Naive thymus-derived CD8-positive, alpha-beta T cell (primary cell): Measurements from ENCODE around the gene KRTAP4-8. TPM values are rescaled to one million over a fixed set of nuclear protein-coding genes. Genes with fewer than 3 reads are reported as not detected.
"Not testable (repeated sequence)": the region's sequence is repeated elsewhere in the genome, so short reads cannot be mapped to it uniquely, and the experiment has no call there.

Source experiments
- ATAC-seq, 2 donors: fragments of 150-1000 bp; cut with Tn5 transposase in 1 of 2; sonication (Bioruptor Pico), chemical (Tn5 transposase) in 1 of 2; 1 replicate in 1 of 2; 2 replicates in 1 of 2; pipeline ENCODE4 v1.10.0; 2021; ENCODE audit warnings: mild to moderate bottlenecking in 2 of 2, moderate library complexity in 2 of 2
- POLR2A ChIA-PET: fragments of 350-600 bp; sonication (Branson Sonifier 250); formaldehyde crosslinking; loops from one replicate; lab custom pipeline; 2021; ENCODE audit warnings: antibody characterized with exemption; lab: Charles Lee
- DNase-seq, 10 donors: peaks; one replicate each; pipeline versions ENCODE4 v3.0.0 to v3.0.0-alpha.2; 2020 to 2022
- H3K27ac Mint-ChIP-seq, 10 donors: one replicate each; pipeline ENCODE4 v1.8.0; 2020 to 2022; ENCODE audit warnings: mild to moderate bottlenecking in 10 of 10, mixed read lengths in 10 of 10, moderate library complexity in 4 of 10, inconsistent platforms in 1 of 10
- H3K27me3 Mint-ChIP-seq, 5 donors: one replicate each; pipeline ENCODE4 v1.8.0; 2021 to 2022; ENCODE audit warnings: mixed read lengths in 5 of 5
- H3K36me3 Mint-ChIP-seq, 3 donors: one replicate each; pipeline ENCODE4 v1.8.0; 2020 to 2022; ENCODE audit warnings: mixed read lengths in 3 of 3, mild to moderate bottlenecking in 2 of 3, inconsistent platforms in 1 of 3
- H3K4me1 Mint-ChIP-seq, 4 donors: one replicate each; pipeline ENCODE4 v1.8.0; 2021 to 2022; ENCODE audit warnings: mixed read lengths in 4 of 4
- H3K4me3 Mint-ChIP-seq, 10 donors: one replicate each; pipeline ENCODE4 v1.8.0; 2020 to 2022; ENCODE audit warnings: mild to moderate bottlenecking in 10 of 10, mixed read lengths in 10 of 10, moderate library complexity in 6 of 10, inconsistent platforms in 1 of 10
- H3K9me3 Mint-ChIP-seq, 9 donors: one replicate each; pipeline ENCODE4 v1.8.0; 2020 to 2022; ENCODE audit warnings: mixed read lengths in 9 of 9, mild to moderate bottlenecking in 3 of 9, inconsistent platforms in 1 of 9, moderate library complexity in 1 of 9
- polyA plus RNA-seq, 3 donors: library from polyadenylated mRNA; unstranded; fragments of 300-500 nt; fragmentation: Illumina TruSeq; gene quantifications; one replicate each; pipeline ENCODE4 v1.2.3, GENCODE V29; 2021
- total RNA-seq, 8 experiments: library from RNA in 2 of 8; stranded (reverse) in 2 of 8; gene quantifications; one replicate each; pipeline ENCODE4 v1.2.3 and lab custom pipeline; 2021 to 2026

The KRTAP4-8 gene
- total and polyA plus RNA-seq, 5 experiments from 2014 or later = not detected

DNA sequence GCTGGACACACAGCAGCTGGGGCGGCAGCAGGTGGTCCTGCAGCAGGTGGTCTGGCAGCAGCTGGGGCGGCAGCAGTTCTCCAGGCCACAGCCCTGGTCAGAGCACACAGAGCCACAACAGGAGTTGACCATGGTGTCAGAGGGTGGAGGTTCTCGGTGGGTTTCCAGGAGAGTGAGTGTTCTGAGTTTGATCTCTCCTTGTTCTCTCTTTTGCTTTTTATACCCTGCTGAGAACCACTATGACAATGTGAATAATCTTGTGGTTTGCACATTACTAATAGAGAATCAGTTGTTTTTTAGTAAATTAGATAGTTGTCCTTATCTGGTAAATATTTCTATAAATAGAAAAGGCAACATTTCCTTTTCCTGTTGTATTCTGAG, 26.0 kb upstream of the KRTAP4-8 start, which contains the start of gene KRTAP4-12:
Gene KRTAP4-12, minus strand, starts transcription at position 192 of the 381 bp plus-strand sequence. Its CDS starts 60 bp downstream, at position 132.
- not testable (repeated sequence) for ATAC-seq, H3K27me3 Mint-ChIP-seq, H3K36me3 Mint-ChIP-seq, DNase-seq
- peaks cover 0 to 11% (median 3%) of the 10 kb centered on the region in 9 donors for H3K9me3 Mint-ChIP-seq
- peak within 1 kb of the TSS in 9 of 10 donors; percentile 73 to 95 (median 82) for H3K27ac Mint-ChIP-seq
- POLR2A ChIA-PET = interaction anchor here (0.7 kb wide), 2 partner anchors 184 to 800 kb away, joined by 3 read pairs; no protein-coding TSS in a partner anchor
- peak within 1 kb of the TSS in 9 of 10 donors; percentile 69 to 92 (median 84) for H3K4me3 Mint-ChIP-seq
- peaks cover 32 to 72% (median 68%) of the 10 kb centered on the region in 4 donors for H3K4me1 Mint-ChIP-seq

DNA sequence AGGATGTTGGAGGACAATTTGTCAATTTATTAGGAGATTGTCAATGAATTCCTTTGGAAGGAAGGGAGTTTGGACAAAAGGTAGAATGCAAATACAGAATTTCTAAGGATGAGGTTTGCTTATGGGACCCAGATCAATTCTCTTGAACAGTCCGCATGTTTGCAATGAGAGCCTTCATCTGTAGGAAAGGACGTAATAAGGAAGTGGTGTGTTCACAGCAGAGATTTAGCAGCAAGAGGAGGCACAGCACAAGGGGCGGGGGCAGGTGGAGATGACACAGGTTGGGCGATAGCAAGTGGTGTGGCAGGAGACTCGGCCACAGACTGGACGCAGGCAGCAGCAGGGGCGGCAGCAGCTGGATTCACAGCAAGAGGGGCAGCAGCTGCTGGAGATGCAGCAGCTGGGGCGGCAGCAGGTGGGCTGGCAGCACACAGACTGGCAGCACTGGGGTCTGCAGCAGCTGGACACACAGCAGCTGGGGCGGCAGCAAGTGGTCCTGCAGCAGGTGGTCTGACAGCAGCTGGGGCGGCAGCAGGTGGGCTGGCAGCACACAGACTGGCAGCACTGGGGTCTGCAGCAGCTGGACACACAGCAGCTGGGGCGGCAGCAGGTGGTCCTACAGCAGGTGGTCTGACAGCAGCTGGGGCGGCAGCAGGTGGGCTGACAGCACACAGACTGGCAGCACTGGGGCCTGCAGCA, 25.5 kb upstream of the KRTAP4-8 start:
- ATAC-seq (peak; percentile 51 to 75), DNase-seq (peak in 3 of 10 donors; percentile 14 to 35 (median 27))
- Mint-ChIP-seq H3K4me1 (peaks cover 30 to 72% (median 68%) of the 10 kb centered on the region in 4 donors), H3K27ac (peak overlapping the region in 9 of 10 donors; percentile 20 to 95 (median 80)), H3K9me3 (peaks cover 0 to 11% (median 3%) of the 10 kb centered on the region in 9 donors), H3K4me3 (peak overlapping the region in 9 of 10 donors; percentile 69 to 92 (median 84))
- not testable (repeated sequence) for H3K27me3 Mint-ChIP-seq, H3K36me3 Mint-ChIP-seq
- POLR2A ChIA-PET = interaction anchor here (0.7 kb wide), 1 partner anchor 185 kb away, joined by 3 read pairs; no protein-coding TSS in a partner anchor

- peaks cover 29 to 76% (median 70%) of the 10 kb centered on the region in 4 donors for H3K4me1 Mint-ChIP-seq
- H3K27ac Mint-ChIP-seq = peak overlapping the region in 1 of 10 donors; percentile 3
- no peaks in the 10 kb centered on the region for H3K36me3 Mint-ChIP-seq
- H3K9me3 Mint-ChIP-seq = peaks cover 0 to 11% (median 3%) of the 10 kb centered on the region in 9 donors
- H3K27me3 Mint-ChIP-seq = peaks cover 0 to 3% (median 0%) of the 10 kb centered on the region in 5 donors
- POLR2A ChIA-PET = interaction anchor here (1.5 kb wide), 1 partner anchor 187 kb away, joined by 7 read pairs; the partner anchor contains the start of gene KRTAP16-1
- no peak overlapping the region for H3K4me3 Mint-ChIP-seq
- DNase-seq = no peak
- ATAC-seq = no peak
Observed at GRCh38 chr17:41121742-41122141, 23.8 kb upstream of the KRTAP4-8 start.

GRCh38 chr17:41119696-41120690, 22.1 kb upstream of the KRTAP4-8 start:
- Mint-ChIP-seq H3K27ac (peak overlapping the region in 9 of 10 donors; percentile 78 to 95 (median 88)), H3K4me3 (peak overlapping the region in 9 of 10 donors; percentile 9 to 83 (median 73)), H3K4me1 (peaks cover 30 to 75% (median 65%) of the 10 kb centered on the region in 4 donors)
- peak; percentile 84 to 86 for ATAC-seq
- not testable (repeated sequence) for H3K9me3 Mint-ChIP-seq, H3K36me3 Mint-ChIP-seq, H3K27me3 Mint-ChIP-seq
- POLR2A ChIA-PET = interaction anchor here (0.8 to 1.8 kb wide), 2 partner anchors 14 to 202 kb away, joined by 3 to 5 read pairs; no protein-coding TSS in a partner anchor
- peak in 3 of 10 donors; percentile 11 to 47 (median 45) for DNase-seq

DNA sequence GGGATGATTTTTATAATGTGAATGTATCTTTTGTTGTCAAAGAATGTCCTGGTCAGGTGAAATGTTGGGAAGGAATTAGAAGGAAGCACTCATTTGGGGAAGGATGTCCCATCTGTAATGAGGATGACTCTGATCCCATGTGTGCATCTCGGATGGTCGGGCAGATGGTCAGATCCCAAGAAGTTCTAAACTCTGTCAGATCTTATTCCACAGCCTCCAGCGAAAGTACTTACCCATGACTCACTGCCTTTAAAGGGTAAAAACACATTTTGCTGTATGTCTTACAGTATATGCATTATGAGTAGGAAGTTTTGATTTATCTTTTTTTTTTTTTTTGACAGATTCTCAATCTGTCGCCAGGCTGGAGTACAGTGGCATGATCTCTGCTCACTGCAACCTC, 20.8 kb upstream of the KRTAP4-8 start:
- H3K36me3 Mint-ChIP-seq = no peaks in the 10 kb centered on the region
- DNase-seq = no peak
- H3K4me3 Mint-ChIP-seq = no peak overlapping the region
- no peak for ATAC-seq
- H3K27ac Mint-ChIP-seq = peak overlapping the region in 3 of 10 donors; percentile 22 to 78 (median 35)
- H3K27me3 Mint-ChIP-seq = peaks cover 0 to 3% (median 0%) of the 10 kb centered on the region in 5 donors
- peaks cover 0 to 7% (median 2%) of the 10 kb centered on the region in 9 donors for H3K9me3 Mint-ChIP-seq
- peaks cover 30 to 70% (median 59%) of the 10 kb centered on the region in 4 donors for H3K4me1 Mint-ChIP-seq
- POLR2A ChIA-PET = no interaction called here

GRCh38 chr17:41117846-41118386, 20.0 kb upstream of the KRTAP4-8 start, which contains the start of gene KRTAP4-11:
Gene KRTAP4-11, minus strand, starts transcription at chr17:41118373. Its CDS starts 58 bp downstream, at chr17:41118315.
- Mint-ChIP-seq H3K4me1 (peaks cover 24 to 62% (median 53%) of the 10 kb centered on the region in 4 donors), H3K4me3 (peak within 1 kb of the TSS in 3 of 10 donors; percentile 9 to 49 (median 19)), H3K27ac (peak within 1 kb of the TSS in 5 of 10 donors; percentile 18 to 78 (median 22))
- H3K27me3 Mint-ChIP-seq, ATAC-seq, H3K36me3 Mint-ChIP-seq, POLR2A ChIA-PET, DNase-seq, H3K9me3 Mint-ChIP-seq: not testable (repeated sequence)

GRCh38 chr17:41116297-41116696, 18.4 kb upstream of the KRTAP4-8 start:
- Mint-ChIP-seq H3K4me3 (no peak overlapping the region), H3K27ac (peak overlapping the region in 2 of 10 donors; percentile 24 to 47), H3K36me3 (peaks cover 0 to 3% (median 0%) of the 10 kb centered on the region in 3 donors), H3K9me3 (peaks cover 0 to 7% (median 3%) of the 10 kb centered on the region in 9 donors), H3K27me3 (peaks cover 0 to 3% (median 0%) of the 10 kb centered on the region in 5 donors), H3K4me1 (peaks cover 24 to 55% (median 46%) of the 10 kb centered on the region in 4 donors)
- ATAC-seq = peak in 1 of 2 donors; percentile 22
- POLR2A ChIA-PET = interaction anchor here (1.5 kb wide), 2 partner anchors 9 to 206 kb away, joined by 3 to 5 read pairs; no protein-coding TSS in a partner anchor
- DNase-seq = peak in 1 of 10 donors; percentile 9

- Mint-ChIP-seq H3K27ac (no peak overlapping the region), H3K27me3 (no peaks in the 10 kb centered on the region), H3K36me3 (peaks cover 0 to 3% (median 0%) of the 10 kb centered on the region in 3 donors), H3K4me1 (peaks cover 13 to 55% (median 35%) of the 10 kb centered on the region in 4 donors), H3K9me3 (peaks cover 0 to 11% (median 0%) of the 10 kb centered on the region in 9 donors), H3K4me3 (no peak overlapping the region)
- DNase-seq = no peak
- no peak for ATAC-seq
- POLR2A ChIA-PET = no interaction called here
Observed at GRCh38 chr17:41111151-41111885, 13.4 kb upstream of the KRTAP4-8 start.

GRCh38 chr17:41108728-41109386, 10.9 kb upstream of the KRTAP4-8 start:
- Mint-ChIP-seq H3K4me1 (peaks cover 8 to 37% (median 23%) of the 10 kb centered on the region in 4 donors), H3K9me3 (peaks cover 0 to 11% (median 0%) of the 10 kb centered on the region in 9 donors), H3K27ac (peak overlapping the region in 5 of 10 donors; percentile 15 to 68 (median 42)), H3K4me3 (peak overlapping the region in 6 of 10 donors; percentile 0 to 70 (median 18))
- H3K27me3 Mint-ChIP-seq, ATAC-seq, H3K36me3 Mint-ChIP-seq, DNase-seq, POLR2A ChIA-PET: not testable (repeated sequence)

- POLR2A ChIA-PET = no interaction called here
- Mint-ChIP-seq H3K27me3 (peaks cover 0 to 4% (median 0%) of the 10 kb centered on the region in 5 donors), H3K36me3 (no peaks in the 10 kb centered on the region), H3K4me1 (peaks cover 8 to 37% (median 23%) of the 10 kb centered on the region in 4 donors), H3K9me3 (peaks cover 0 to 11% (median 0%) of the 10 kb centered on the region in 9 donors), H3K4me3 (peak overlapping the region in 4 of 10 donors; percentile 0 to 70 (median 34)), H3K27ac (peak overlapping the region in 4 of 10 donors; percentile 35 to 68 (median 54))
- no peak for DNase-seq
- ATAC-seq = no peak
Observed at GRCh38 chr17:41107941-41108450, 10.1 kb upstream of the KRTAP4-8 start.
